HG03196 (cell line): ENCODE measurements around the gene CFAP251.

Source experiments
- ATAC-seq: cut with Tn5 transposase; IDR thresholded peaks from one replicate; pipeline ENCODE4 v1.9.1; 2021; ENCODE audit not compliant: unreplicated experiment

The CFAP251 gene

GRCh38 chr12:121996945-121997612 lies 78.7 kb downstream of the CFAP251 start:
- ATAC-seq, result no peak

- ATAC-seq, result no peak
Observed at GRCh38 chr12:122001466-122002209, 83.2 kb downstream of the CFAP251 start.

- no peak for ATAC-seq
Observed at GRCh38 chr12:122003651-122004611, 85.5 kb downstream of the CFAP251 start.

- ATAC-seq, result no peak
Observed at GRCh38 chr12:122004633-122005071, 86.3 kb downstream of the CFAP251 start.

GRCh38 chr12:122005252-122005776 lies 86.9 kb downstream of the CFAP251 start:
- no peak for ATAC-seq

GRCh38 chr12:122006186-122006926 lies 88.0 kb downstream of the CFAP251 start:
- no peak for ATAC-seq

- no peak for ATAC-seq
Observed at GRCh38 chr12:122009741-122010140, 91.3 kb downstream of the CFAP251 start.

GRCh38 chr12:122012184-122012583 lies 93.8 kb downstream of the CFAP251 start:
- no peak for ATAC-seq

GRCh38 chr12:122013136-122013535 lies 94.7 kb downstream of the CFAP251 start:
- ATAC-seq, result no peak

GRCh38 chr12:122013791-122014590 lies 95.6 kb downstream of the CFAP251 start:
- no peak for ATAC-seq

GRCh38 chr12:122014781-122015180 lies 96.4 kb downstream of the CFAP251 start:
- ATAC-seq, result no peak

- ATAC-seq, result no peak
Observed at GRCh38 chr12:122018457-122018856, 100.1 kb downstream of the CFAP251 start.

- no peak for ATAC-seq
Observed at GRCh38 chr12:122018937-122019336, 100.5 kb downstream of the CFAP251 start.

GRCh38 chr12:122020795-122021192 lies 102.4 kb downstream of the CFAP251 start:
- ATAC-seq, result no peak

GRCh38 chr12:122021193-122021821 lies 102.9 kb downstream of the CFAP251 start:
- ATAC-seq, result no peak

- no peak for ATAC-seq
Observed at GRCh38 chr12:122021822-122022392, 103.5 kb downstream of the CFAP251 start, which contains the start of gene BCL7A. TSS of gene BCL7A (plus strand) at chr12:122021884. CDS start at chr12:122022092, 208 bp downstream.

GRCh38 chr12:122022393-122023338 lies 104.3 kb downstream of the CFAP251 start:
- no peak for ATAC-seq
